Mucosa of descending colon (tissue), 3 donors: ENCODE data around the gene SRGAP3. TPM values are rescaled to one million over a fixed set of nuclear protein-coding genes. Genes with fewer than 3 reads are reported as not detected.

Experiments
- ATAC-seq: fragments of 200-7000 bp; cut with Tn5 transposase; one replicate; pipeline ENCODE4 v1.9.1; 2020; ENCODE audit warnings: mild to moderate bottlenecking, moderate library complexity
- DNase-seq, 3 donors: peaks; one replicate each; pipeline ENCODE4 v3.0.0-alpha.2; 2020
- H3K36me3 ChIP-seq: fragments of 200-600 bp; one replicate; pipeline ENCODE4 v1.8.0; 2021; ENCODE audit warnings: low read depth, mild to moderate bottlenecking
- H3K4me1 ChIP-seq: fragments of 200-600 bp; one replicate; pipeline ENCODE4 v1.8.0; 2021; ENCODE audit warnings: low read depth, mild to moderate bottlenecking
- H3K4me3 ChIP-seq: fragments of 200-600 bp; one replicate; pipeline ENCODE4 v1.8.0; 2021; ENCODE audit warnings: mild to moderate bottlenecking
- H3K9me3 ChIP-seq: fragments of 200-600 bp; one replicate; pipeline ENCODE4 v1.8.0; 2021; ENCODE audit warnings: mild to moderate bottlenecking
- CTCF ChIP-seq: fragments of 200-600 bp; IDR thresholded peaks from one replicate; pipeline ENCODE4 v1.8.0; 2022; ENCODE audit warnings: antibody characterized with exemption, mild to moderate bottlenecking
- intact Hi-C, 2 donors: fragments of 100-400 bp; cut with DNase I in 1 of 2; cut with micrococcal nuclease in 1 of 2; formaldehyde crosslinking; loops; one replicate each; pipeline versions ENCODE4 v1.11.0 to v1.11.1; 2022; cut with DNase I, micrococcal nuclease
- total RNA-seq, 3 donors: library from RNA; stranded (reverse); fragmentation: NEBNext Ultra II Directional in 2 of 3; extraction: Animal tissue kit (Norgen Biotek cat#: 25700) in 2 of 3; gene quantifications; one replicate each; pipeline versions ENCODE4 v1.2.1 to v1.2.4, GENCODE V29; 2021 to 2023
- donor health status: DM: no; HTN: no; CAD: no; lungs with moderate emphysema.
- donor health status: DM: no; HTN: no; CAD: no.
- donor health status: DM: no; HTN: yes; CAD: no.

The SRGAP3 gene
- total RNA-seq, 3 donors from 2014 or later: 6.4 to 9.0 (median 8.6) TPM

GRCh38 chr3:9041626-9042025 lies 207.8 kb downstream of the SRGAP3 start:
- no peak overlapping the region for H3K4me3 ChIP-seq
- DNase-seq (no peak), ATAC-seq (no peak)
- no peak for TF ChIP-seq CTCF
- no peaks in the 10 kb centered on the region for H3K36me3 ChIP-seq
- no peaks in the 10 kb centered on the region for H3K9me3 ChIP-seq
- no peaks in the 10 kb centered on the region for H3K4me1 ChIP-seq
- intact Hi-C loops: no loop called here

- Histone ChIP-seq H3K4me3 (no peak overlapping the region), H3K4me1 (no peaks in the 10 kb centered on the region), H3K36me3 (no peaks in the 10 kb centered on the region), H3K9me3 (no peaks in the 10 kb centered on the region)
- intact Hi-C loops: no loop called here
- no peak for TF ChIP-seq CTCF
- DNase-seq (no peak), ATAC-seq (no peak)
These were observed 208.4 kb downstream of the SRGAP3 start for GRCh38 chr3:9040996-9041395.

DNA sequence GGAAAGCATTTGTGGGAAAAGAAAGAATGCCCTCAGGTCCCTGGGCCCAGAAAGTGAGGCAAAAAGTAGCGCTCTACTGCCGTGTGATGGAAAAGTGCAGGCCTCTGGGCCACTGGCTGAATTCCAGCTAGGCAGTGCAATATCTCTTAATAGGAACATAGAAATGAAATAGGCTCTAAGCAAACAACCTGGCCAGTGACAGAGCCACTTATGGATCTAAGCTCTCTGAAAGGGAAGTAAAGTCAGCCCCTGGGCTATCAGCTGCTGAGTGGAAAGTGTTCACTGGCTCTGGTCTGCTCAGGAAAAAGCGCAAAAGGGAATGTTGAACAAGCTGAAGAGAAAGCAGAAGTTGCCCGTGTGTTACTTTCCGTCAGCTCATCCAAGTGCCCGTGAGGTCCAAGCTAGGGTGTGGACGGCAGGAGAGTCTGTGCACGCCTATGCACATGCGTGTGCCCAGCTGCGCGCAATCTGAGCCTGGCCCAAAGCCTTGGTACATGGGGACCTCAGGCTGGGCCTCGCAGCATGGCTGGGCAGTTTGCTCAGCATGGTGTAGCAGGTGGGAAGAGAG lies 212.2 kb downstream of the SRGAP3 start:
- ATAC-seq (peak; percentile 16), DNase-seq (peak in 1 of 3 donors; percentile 14)
- H3K36me3 ChIP-seq: no peaks in the 10 kb centered on the region
- intact Hi-C loops: no loop called here
- no peak overlapping the region for H3K4me3 ChIP-seq
- H3K9me3 ChIP-seq: no peaks in the 10 kb centered on the region
- H3K4me1 ChIP-seq: no peaks in the 10 kb centered on the region
- no peak for TF ChIP-seq CTCF

DNA sequence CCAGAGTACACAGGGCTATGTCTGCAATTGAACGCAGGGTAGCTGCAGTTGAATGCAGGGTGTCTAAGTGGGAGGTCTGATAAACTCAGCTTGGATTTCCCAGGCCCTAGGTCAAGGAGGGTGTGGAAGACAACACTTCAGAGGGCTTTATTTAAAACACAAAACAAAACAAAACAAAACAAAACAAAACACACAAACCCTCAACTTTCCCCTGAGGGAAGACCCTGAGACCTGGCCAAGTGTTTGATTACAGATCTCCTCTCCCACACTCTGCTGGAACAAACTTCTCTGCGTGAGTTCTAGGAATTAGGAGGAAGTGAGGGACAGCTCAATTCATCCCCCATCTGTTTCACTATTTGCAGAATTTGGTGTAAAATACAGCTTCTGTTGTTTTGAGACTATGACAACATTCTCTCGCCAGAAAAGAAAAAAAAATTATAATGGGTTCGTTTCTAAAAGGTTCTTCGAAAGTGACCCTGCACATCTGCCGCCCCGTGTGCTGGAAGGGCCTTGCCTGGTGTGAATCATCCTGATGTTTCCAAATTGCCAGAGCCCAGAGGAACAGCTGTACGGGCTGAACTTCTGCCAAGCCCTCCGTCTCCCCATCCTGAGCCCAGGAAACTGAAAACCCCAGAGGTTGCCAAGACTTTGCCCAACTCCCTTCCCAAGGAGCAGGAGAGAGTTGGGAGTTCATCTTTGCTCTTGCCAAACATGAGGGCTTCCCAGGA lies 212.9 kb downstream of the SRGAP3 start:
- intact Hi-C loops: no loop called here
- no peaks in the 10 kb centered on the region for H3K36me3 ChIP-seq
- ATAC-seq (peak; percentile 68), DNase-seq (peak; percentile 42 to 69 (median 53))
- no peak overlapping the region for H3K4me3 ChIP-seq
- no peaks in the 10 kb centered on the region for H3K4me1 ChIP-seq
- TF ChIP-seq CTCF: no peak
- H3K9me3 ChIP-seq: no peaks in the 10 kb centered on the region

- TF ChIP-seq CTCF: no peak
- Histone ChIP-seq H3K4me1 (no peaks in the 10 kb centered on the region), H3K36me3 (no peaks in the 10 kb centered on the region), H3K4me3 (no peak overlapping the region), H3K9me3 (no peaks in the 10 kb centered on the region)
- DNase-seq (no peak), ATAC-seq (no peak)
- intact Hi-C loops: no loop called here
These were observed 213.5 kb downstream of the SRGAP3 start for GRCh38 chr3:9035961-9036360.
